A549 (cell line): Measurements from ENCODE around the gene ACYP1. TPM values are rescaled to one million over a fixed set of nuclear protein-coding genes. Genes with fewer than 3 reads are reported as not detected.

Experiments
- ATAC-seq, 2 experiments: fragments of 200-7000 bp in 1 of 2; fragments of >200 bp in 1 of 2; cut with Nextera tagmentation in 1 of 2; cut with Tn5 transposase in 1 of 2; 3 replicates each; pipeline versions ENCODE4 v1.8.0 to v1.9.1; 2018 to 2020; ENCODE audit warnings: mild to moderate bottlenecking in 1 of 2, moderate library complexity in 1 of 2
- CTCF ChIA-PET: fragments of 300-600 bp; sonication (Branson Sonifier 250); formaldehyde crosslinking; extraction: SDS; loops from one replicate; lab custom pipeline; 2021; ENCODE audit warnings: antibody characterized with exemption, inconsistent platforms; lab: Yijun Ruan, JAX
- POLR2A ChIA-PET: fragments of 350-600 bp; formaldehyde crosslinking; extraction: SDS; loops from one replicate; lab custom pipeline; 2021; ENCODE audit warnings: antibody characterized with exemption, inconsistent platforms; lab: Yijun Ruan, JAX
- DNase-seq, 2 experiments: peaks; one replicate each; pipeline versions ENCODE4 v3.0.0 to v3.0.0-alpha.2; 2011 to 2016; ENCODE audit warnings: low read depth in 1 of 2, low spot score in 1 of 2
- FAIRE-seq: peaks from 2 replicates; lab custom pipeline; 2011; peaks lifted over from hg19 to GRCh38; lab: Jason Lieb, UNC
- H3K27ac ChIP-seq, 2 experiments: fragments of >200 bp; sonication (Bioruptor Twin); formaldehyde crosslinking; 3 replicates each; pipeline ENCODE4 v1.5.1; 2016 to 2017
- H3K4me1 ChIP-seq: fragments of >200 bp; sonication (Bioruptor Twin); formaldehyde crosslinking; 3 replicates; pipeline ENCODE4 v1.6.1; 2016
- H3K4me2 ChIP-seq: fragments of >200 bp; sonication (Bioruptor Twin); formaldehyde crosslinking; 3 replicates; pipeline ENCODE4 v1.6.1; 2016
- H3K4me3 ChIP-seq: fragments of >200 bp; sonication (Bioruptor Twin); formaldehyde crosslinking; 3 replicates; pipeline ENCODE4 v1.5.1; 2016
- H3K9me3 ChIP-seq: fragments of >200 bp; sonication (Bioruptor Twin); formaldehyde crosslinking; 3 replicates; pipeline ENCODE4 v1.6.1; 2016
- BCL3 ChIP-seq: fragments of >200 bp; sonication (Bioruptor Twin); formaldehyde crosslinking; IDR thresholded peaks from 3 replicates; pipeline ENCODE4 v1.6.1; 2016
- BHLHE40 ChIP-seq: IDR thresholded peaks from 2 replicates; pipeline ENCODE4 v1.6.1; 2012; ENCODE audit warnings: low read depth, low read length, inconsistent platforms
- CBX8 ChIP-seq: fragments of 200-600 bp; sonication (generic); IDR thresholded peaks from 2 replicates; pipeline ENCODE4 v1.6.1; 2016
- CEBPB ChIP-seq, 2 experiments: fragments of >200 bp in 1 of 2; sonication (Bioruptor Twin) in 1 of 2; formaldehyde crosslinking in 1 of 2; IDR thresholded peaks; 2 replicates each; pipeline ENCODE4 v1.6.1; 2012 to 2016
- CHD2 ChIP-seq: fragments of 150-350 bp; IDR thresholded peaks from 2 replicates; pipeline ENCODE4 v1.6.1; 2014; ENCODE audit warnings: low read length; ENCODE audit not compliant: partially characterized antibody
- CHD4 ChIP-seq: fragments of 200-600 bp; sonication (generic); IDR thresholded peaks from 2 replicates; pipeline ENCODE4 v1.6.1; 2016; ENCODE audit warnings: antibody characterized with exemption, mild to moderate bottlenecking, borderline replicate concordance
- EHF ChIP-seq: fragments of 250-450 bp; sonication (Bioruptor Pico); IDR thresholded peaks from 2 replicates; pipeline ENCODE4 v1.5.0; 2020; ENCODE audit warnings: mild to moderate bottlenecking
- EP300 ChIP-seq, 2 experiments: fragments of >200 bp; sonication (Bioruptor Twin); formaldehyde crosslinking; IDR thresholded peaks; 2 replicates in 1 of 2; 3 replicates in 1 of 2; pipeline ENCODE4 v1.6.1; 2016 to 2017
- FOXS1 ChIP-seq: fragments of 250-450 bp; sonication (Bioruptor Pico); IDR thresholded peaks from 2 replicates; pipeline ENCODE4 v1.5.0; 2020; ENCODE audit warnings: mild to moderate bottlenecking, moderate library complexity
- JUNB ChIP-seq: fragments of >200 bp; sonication (Bioruptor Twin); formaldehyde crosslinking; IDR thresholded peaks from 2 replicates; pipeline ENCODE4 v1.6.1; 2016
- KDM5A ChIP-seq: fragments of 200-600 bp; sonication (generic); IDR thresholded peaks from 2 replicates; pipeline ENCODE4 v1.6.1; 2016; ENCODE audit warnings: antibody characterized with exemption, mild to moderate bottlenecking
- PBX3 ChIP-seq: IDR thresholded peaks from 2 replicates; pipeline ENCODE4 v1.6.1; 2012
- RAD21 ChIP-seq, 2 experiments: fragments of >200 bp in 1 of 2; sonication (Bioruptor Twin) in 1 of 2; formaldehyde crosslinking in 1 of 2; IDR thresholded peaks in 1 of 2; conservative IDR thresholded peaks in 1 of 2; 2 replicates in 1 of 2; 3 replicates in 1 of 2; pipeline ENCODE4 v1.6.1; 2012 to 2018; ENCODE audit warnings: inconsistent platforms in 1 of 2
- SMC3 ChIP-seq: fragments of >200 bp; sonication (Bioruptor Twin); formaldehyde crosslinking; IDR thresholded peaks from 3 replicates; pipeline ENCODE4 v1.6.1; 2018; ENCODE audit warnings: inconsistent platforms
- TFCP2L1 ChIP-seq: fragments of 250-450 bp; sonication (Bioruptor Pico); IDR thresholded peaks from 2 replicates; pipeline ENCODE4 v1.5.0; 2021; ENCODE audit warnings: mild to moderate bottlenecking
- ZC3H11A ChIP-seq: fragments of 450-650 bp; IDR thresholded peaks from 2 replicates; pipeline ENCODE4 v1.6.1; 2014; ENCODE audit warnings: antibody characterized with exemption, mild to moderate bottlenecking
- ZFP36 ChIP-seq: fragments of 450-650 bp; IDR thresholded peaks from 2 replicates; pipeline ENCODE4 v1.6.1; 2014; ENCODE audit warnings: borderline replicate concordance; ENCODE audit not compliant: partially characterized antibody
- ZNF302 ChIP-seq: fragments of 250-450 bp; sonication (Bioruptor Pico); IDR thresholded peaks from 2 replicates; pipeline ENCODE4 v1.9.0; 2021; ENCODE audit warnings: inconsistent platforms, mild to moderate bottlenecking, moderate library complexity
- WGBS: methylation state at CpG from one replicate; pipeline ENCODE4 v1.1.6; 2017; ENCODE audit errors: missing lambda C conversion rate; 5-methylcytosine and 5-hydroxymethylcytosine counted together
- polyA plus RNA-seq, 4 experiments: library from polyadenylated mRNA; depleted of rRNA in 3 of 4; stranded (reverse); fragments of >200 nt; fragmentation: RNase III in 1 of 4; extraction: RNeasy Plus Mini Kit Qiagen cat#74134 plus additional on column Dnase treatment in 1 of 4; gene quantifications; 2 replicates in 3 of 4; 3 replicates in 1 of 4; pipeline ENCODE4 v1.2.3, GENCODE V29; 2011 to 2017
- TF ChIP-seq, protein P1 (sequence below): IDR thresholded peaks from 2 replicates; pipeline ENCODE4 v1.6.1; 2012; ENCODE audit warnings: low read depth, borderline replicate concordance
- TF ChIP-seq, protein P2 (sequence below): fragments of 150-350 bp; IDR thresholded peaks from 2 replicates; pipeline ENCODE4 v1.6.1; 2014; ENCODE audit warnings: low read depth, mild to moderate bottlenecking, low read length
- TF ChIP-seq, protein P3 (sequence below): fragments of 200-600 bp; sonication (generic); IDR thresholded peaks from 2 replicates; pipeline ENCODE4 v1.6.1; 2016; ENCODE audit warnings: antibody characterized with exemption, mild to moderate bottlenecking, moderate library complexity

The ACYP1 gene
- polyA plus RNA-seq, 2 of the 4 experiments (the other 2 are of a cell fraction) = 34.3 to 36.7 TPM

DNA sequence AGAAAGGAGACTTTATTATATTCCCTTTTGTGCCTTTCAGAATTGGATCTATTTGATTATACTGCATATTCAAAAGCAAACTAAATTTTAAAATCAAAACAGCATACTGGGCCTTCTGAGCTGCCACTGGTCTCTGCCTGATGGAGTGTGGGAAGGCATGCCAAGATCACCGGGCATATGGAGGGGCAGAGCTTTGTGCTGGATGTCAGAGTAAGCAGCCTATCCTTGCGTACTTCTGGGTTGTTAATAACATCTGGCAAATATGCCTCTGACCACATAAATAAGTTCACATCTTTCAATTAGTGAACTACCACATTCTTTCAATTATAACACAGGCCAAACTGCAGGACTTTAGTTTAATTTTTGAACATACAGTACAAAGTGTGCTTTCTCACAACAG lies 30.9 kb downstream of the ACYP1 start:
- no peaks in the 10 kb centered on the region for H3K9me3 ChIP-seq
- H3K4me1 ChIP-seq = no peaks in the 10 kb centered on the region
- DNase-seq (no peak), ATAC-seq (no peak), FAIRE-seq (no peak)
- H3K27ac ChIP-seq = no peak overlapping the region
- no peak overlapping the region for H3K4me3 ChIP-seq
- TF ChIP-seq BHLHE40 (no peak), KDM5A (no peak)
- TF ChIP-seq, protein P1, sequence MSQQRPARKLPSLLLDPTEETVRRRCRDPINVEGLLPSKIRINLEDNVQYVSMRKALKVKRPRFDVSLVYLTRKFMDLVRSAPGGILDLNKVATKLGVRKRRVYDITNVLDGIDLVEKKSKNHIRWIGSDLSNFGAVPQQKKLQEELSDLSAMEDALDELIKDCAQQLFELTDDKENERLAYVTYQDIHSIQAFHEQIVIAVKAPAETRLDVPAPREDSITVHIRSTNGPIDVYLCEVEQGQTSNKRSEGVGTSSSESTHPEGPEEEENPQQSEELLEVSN = no peak
- ChIA-PET CTCF (interaction anchor here (0.9 to 1.8 kb wide), 2 partner anchors 56 to 89 kb away, joined by 3 to 5 read pairs; no protein-coding TSS in a partner anchor), POLR2A (no interaction called here)
- WGBS = 84% methylated on average over 2 of the region's 2 CpGs
- H3K4me2 ChIP-seq = no peak overlapping the region

GRCh38 chr14:75030147-75030546 lies 33.7 kb downstream of the ACYP1 start:
- no peak overlapping the region for H3K4me2 ChIP-seq
- no peak overlapping the region for H3K27ac ChIP-seq
- no peaks in the 10 kb centered on the region for H3K9me3 ChIP-seq
- TF ChIP-seq SMC3 = no peak
- no peak for TF ChIP-seq ZC3H11A
- TF ChIP-seq CBX8 = no peak
- no peak for TF ChIP-seq CHD4
- TF ChIP-seq ZNF302 = no peak
- no peak for TF ChIP-seq JUNB
- TF ChIP-seq, protein P2, sequence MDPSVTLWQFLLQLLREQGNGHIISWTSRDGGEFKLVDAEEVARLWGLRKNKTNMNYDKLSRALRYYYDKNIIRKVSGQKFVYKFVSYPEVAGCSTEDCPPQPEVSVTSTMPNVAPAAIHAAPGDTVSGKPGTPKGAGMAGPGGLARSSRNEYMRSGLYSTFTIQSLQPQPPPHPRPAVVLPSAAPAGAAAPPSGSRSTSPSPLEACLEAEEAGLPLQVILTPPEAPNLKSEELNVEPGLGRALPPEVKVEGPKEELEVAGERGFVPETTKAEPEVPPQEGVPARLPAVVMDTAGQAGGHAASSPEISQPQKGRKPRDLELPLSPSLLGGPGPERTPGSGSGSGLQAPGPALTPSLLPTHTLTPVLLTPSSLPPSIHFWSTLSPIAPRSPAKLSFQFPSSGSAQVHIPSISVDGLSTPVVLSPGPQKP = no peak
- TF ChIP-seq, all 56 proteins: peak for 0
- Histone ChIP-seq H3K4me1 (no peaks in the 10 kb centered on the region), H3K4me3 (no peak overlapping the region)
- CTCF ChIA-PET = interaction anchor here (1.0 kb wide), 1 partner anchor 16 kb away, joined by 4 read pairs; no protein-coding TSS in a partner anchor
- POLR2A ChIA-PET = no interaction called here
- ATAC-seq (no peak), FAIRE-seq (no peak), DNase-seq (no peak)
- WGBS = 0% methylated on average over 1 of the region's 1 CpG

- Histone ChIP-seq H3K9me3 (no peaks in the 10 kb centered on the region), H3K4me2 (no peak overlapping the region), H3K27ac (no peak overlapping the region), H3K4me1 (no peaks in the 10 kb centered on the region), H3K4me3 (no peak overlapping the region)
- POLR2A ChIA-PET = no interaction called here
- no peak for DNase-seq
- no peak for ATAC-seq
- WGBS = 96% methylated on average over 2 of the region's 2 CpGs
- no peak for TF ChIP-seq EHF (CRISPR knock-in tag)
- TF ChIP-seq TFCP2L1 (CRISPR knock-in tag) = no peak
- TF ChIP-seq, protein P3, sequence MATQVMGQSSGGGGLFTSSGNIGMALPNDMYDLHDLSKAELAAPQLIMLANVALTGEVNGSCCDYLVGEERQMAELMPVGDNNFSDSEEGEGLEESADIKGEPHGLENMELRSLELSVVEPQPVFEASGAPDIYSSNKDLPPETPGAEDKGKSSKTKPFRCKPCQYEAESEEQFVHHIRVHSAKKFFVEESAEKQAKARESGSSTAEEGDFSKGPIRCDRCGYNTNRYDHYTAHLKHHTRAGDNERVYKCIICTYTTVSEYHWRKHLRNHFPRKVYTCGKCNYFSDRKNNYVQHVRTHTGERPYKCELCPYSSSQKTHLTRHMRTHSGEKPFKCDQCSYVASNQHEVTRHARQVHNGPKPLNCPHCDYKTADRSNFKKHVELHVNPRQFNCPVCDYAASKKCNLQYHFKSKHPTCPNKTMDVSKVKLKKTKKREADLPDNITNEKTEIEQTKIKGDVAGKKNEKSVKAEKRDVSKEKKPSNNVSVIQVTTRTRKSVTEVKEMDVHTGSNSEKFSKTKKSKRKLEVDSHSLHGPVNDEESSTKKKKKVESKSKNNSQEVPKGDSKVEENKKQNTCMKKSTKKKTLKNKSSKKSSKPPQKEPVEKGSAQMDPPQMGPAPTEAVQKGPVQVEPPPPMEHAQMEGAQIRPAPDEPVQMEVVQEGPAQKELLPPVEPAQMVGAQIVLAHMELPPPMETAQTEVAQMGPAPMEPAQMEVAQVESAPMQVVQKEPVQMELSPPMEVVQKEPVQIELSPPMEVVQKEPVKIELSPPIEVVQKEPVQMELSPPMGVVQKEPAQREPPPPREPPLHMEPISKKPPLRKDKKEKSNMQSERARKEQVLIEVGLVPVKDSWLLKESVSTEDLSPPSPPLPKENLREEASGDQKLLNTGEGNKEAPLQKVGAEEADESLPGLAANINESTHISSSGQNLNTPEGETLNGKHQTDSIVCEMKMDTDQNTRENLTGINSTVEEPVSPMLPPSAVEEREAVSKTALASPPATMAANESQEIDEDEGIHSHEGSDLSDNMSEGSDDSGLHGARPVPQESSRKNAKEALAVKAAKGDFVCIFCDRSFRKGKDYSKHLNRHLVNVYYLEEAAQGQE = no peak
- TF ChIP-seq FOXS1 (CRISPR knock-in tag) = no peak
- no peak for TF ChIP-seq ZC3H11A
- no peak for TF ChIP-seq CHD2
- no peak for TF ChIP-seq PBX3
- no peak for TF ChIP-seq BHLHE40
- TF ChIP-seq BCL3 = no peak
- no peak for TF ChIP-seq RAD21 (conservative IDR thresholded peaks at IDR 0.05 in 1 of 2, IDR thresholded peaks at IDR 0.05 in 1 of 2)
- no peak for TF ChIP-seq CEBPB (IDR thresholded peaks at IDR 0.05)
- TF ChIP-seq, protein P1 = no peak
- TF ChIP-seq ZFP36 = no peak
- no peak for TF ChIP-seq EP300 (IDR thresholded peaks at IDR 0.05)
- FAIRE-seq = no peak
- CTCF ChIA-PET = interaction anchor here (4.6 kb wide), 1 partner anchor 63 kb away, joined by 19 read pairs; no protein-coding TSS in a partner anchor
Measured at GRCh38 chr14:75025876-75026275, 37.9 kb downstream of the ACYP1 start.
